NCI-H146 (cell line): Measurements from ENCODE around the gene C18orf54.

Experiments
- DNase-seq: peaks from one replicate; lab custom pipeline; 2025; lab: John Stamatoyannopoulos, UW

Gene C18orf54

GRCh38 chr18:54387631-54388030 lies 29.9 kb downstream of the C18orf54 start:
- DNase-seq = no peak

GRCh38 chr18:54388203-54389142 lies 30.8 kb downstream of the C18orf54 start:
- DNase-seq = no peak

- DNase-seq = no peak
These were observed 31.4 kb downstream of the C18orf54 start for GRCh38 chr18:54389143-54389505.

GRCh38 chr18:54390838-54391237 lies 33.1 kb downstream of the C18orf54 start:
- no peak for DNase-seq

GRCh38 chr18:54392543-54393023 lies 34.9 kb downstream of the C18orf54 start:
- DNase-seq = peak; percentile 62

- DNase-seq = no peak
These were observed 36.1 kb downstream of the C18orf54 start for GRCh38 chr18:54393648-54394294.

- DNase-seq = no peak
These were observed 39.1 kb downstream of the C18orf54 start for GRCh38 chr18:54396760-54397159.

GRCh38 chr18:54405290-54405689 lies 47.6 kb downstream of the C18orf54 start:
- no peak for DNase-seq

GRCh38 chr18:54411781-54412180 lies 54.1 kb downstream of the C18orf54 start:
- no peak for DNase-seq

- no peak for DNase-seq
These were observed 57.4 kb downstream of the C18orf54 start for GRCh38 chr18:54415086-54415485.

- DNase-seq = no peak
These were observed 58.7 kb downstream of the C18orf54 start for GRCh38 chr18:54416436-54416835.

- no peak for DNase-seq
These were observed 66.1 kb downstream of the C18orf54 start for GRCh38 chr18:54423831-54424230.

- no peak for DNase-seq
These were observed 68.5 kb downstream of the C18orf54 start for GRCh38 chr18:54426085-54426665.
